Fibroblast of upper back skin (primary cell): ENCODE data around the gene MYADML2.
"Not testable (repeated sequence)": the region's sequence is repeated elsewhere in the genome, so short reads cannot be mapped to it uniquely, and the experiment has no call there.

ENCODE experiments used
- DNase-seq: peaks from one replicate; pipeline ENCODE4 v3.0.0-alpha.2; 2013

The MYADML2 gene

DNA sequence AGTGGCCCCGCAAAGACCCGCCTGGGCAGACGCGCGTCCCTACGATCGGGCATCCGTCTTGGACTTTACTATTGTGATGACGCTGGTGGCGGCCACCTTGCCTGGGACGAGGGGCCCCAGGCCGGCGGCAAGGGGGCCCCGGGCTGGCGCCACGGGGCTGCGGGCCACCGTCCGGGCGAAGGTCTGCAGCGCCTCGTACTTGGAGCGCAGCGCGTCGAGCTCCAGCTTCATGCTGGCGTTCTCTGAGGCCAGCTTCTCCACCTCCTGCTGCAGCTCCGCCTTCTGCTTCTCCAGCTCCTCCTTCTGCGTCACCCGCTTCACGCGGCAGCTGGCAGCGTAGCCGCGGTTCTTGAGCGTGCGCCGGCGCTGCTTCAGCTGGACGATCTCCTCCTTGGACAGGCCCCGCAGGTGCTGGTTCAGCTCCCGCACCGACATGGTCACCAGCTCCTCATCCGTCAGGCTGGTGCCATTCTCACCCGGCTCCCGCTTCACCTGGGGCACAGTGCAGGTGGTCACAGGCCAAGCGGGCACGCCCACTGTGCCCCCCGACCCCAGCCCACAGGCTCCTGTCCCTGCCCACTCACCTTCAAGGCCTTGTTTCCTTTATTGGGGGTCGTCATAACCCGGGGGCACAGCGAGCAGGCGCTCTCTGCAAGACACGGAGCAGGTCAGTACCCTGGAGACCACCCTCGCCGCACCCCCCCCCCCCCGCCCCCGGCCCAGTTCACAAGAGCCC, 24.3 kb downstream of the MYADML2 start:
- DNase-seq, result no peak

- DNase-seq, result no peak
Measured at GRCh38 chr17:81921996-81922565, 25.0 kb downstream of the MYADML2 start.

DNA sequence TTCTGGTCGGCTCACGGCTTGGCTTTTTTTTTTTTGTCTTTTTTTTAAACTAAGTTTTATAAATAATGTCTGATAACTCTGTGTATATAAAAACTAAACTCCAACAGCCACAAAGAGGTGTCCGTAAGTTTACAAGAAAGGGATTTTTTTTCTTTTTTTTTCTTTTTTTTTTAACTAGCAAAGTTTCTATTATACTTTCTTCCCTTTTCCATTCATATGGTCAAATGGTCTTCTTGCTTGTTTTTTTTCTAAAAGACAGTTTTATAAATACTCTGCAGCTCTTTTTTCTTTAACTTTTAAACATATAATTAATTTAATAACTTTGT, 25.5 kb downstream of the MYADML2 start:
- no peak for DNase-seq

GRCh38 chr17:81920612-81921536, 26.2 kb downstream of the MYADML2 start:
- no peak for DNase-seq

GRCh38 chr17:81918832-81919545, 28.0 kb downstream of the MYADML2 start:
- no peak for DNase-seq

DNA sequence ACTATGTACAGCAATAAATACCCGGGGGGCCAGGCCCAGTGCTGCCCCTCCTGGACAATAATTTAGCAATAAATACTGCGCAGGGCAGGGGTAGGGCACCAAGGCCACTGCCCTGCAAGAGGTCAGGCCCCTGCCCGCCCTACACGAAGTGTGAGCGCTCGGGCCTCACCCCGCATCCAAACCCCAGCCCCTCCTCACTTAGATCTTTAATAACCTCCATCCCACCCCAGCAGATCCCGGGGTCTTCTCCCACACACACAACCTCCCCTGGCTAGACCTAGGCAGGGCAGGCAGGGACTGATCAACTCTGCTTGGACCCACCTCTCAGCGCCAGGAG, 28.7 kb downstream of the MYADML2 start:
- DNase-seq, result not testable (repeated sequence)

GRCh38 chr17:81917565-81918332, 29.3 kb downstream of the MYADML2 start, which contains the start of gene SIRT7:
Gene SIRT7, minus strand, starts transcription at chr17:81918176. Its CDS starts 45 bp downstream, at chr17:81918131.
- DNase-seq, result peak; percentile 64

- DNase-seq, result no peak
Measured at GRCh38 chr17:81916234-81917001, 30.6 kb downstream of the MYADML2 start.

DNA sequence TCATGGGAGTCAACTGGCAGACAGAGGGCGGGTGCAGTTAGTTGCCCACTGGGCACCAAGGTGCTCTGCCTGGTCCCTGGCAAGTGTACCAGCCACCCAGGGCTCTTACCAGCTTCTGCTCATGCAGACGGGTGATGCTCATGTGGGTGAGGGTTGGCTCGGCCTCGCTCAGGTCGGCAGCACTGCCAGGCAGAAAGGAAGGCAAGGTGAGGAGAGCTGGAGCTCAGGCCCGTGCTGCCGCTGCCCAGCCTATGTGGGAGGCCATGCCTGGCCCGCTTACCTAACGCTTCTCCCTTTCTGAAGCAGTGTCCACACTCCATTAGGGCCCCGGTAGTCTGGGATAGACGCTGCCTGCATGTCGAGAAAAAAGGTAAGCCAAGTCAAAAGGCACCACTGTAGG, 31.7 kb downstream of the MYADML2 start:
- no peak for DNase-seq

DNA sequence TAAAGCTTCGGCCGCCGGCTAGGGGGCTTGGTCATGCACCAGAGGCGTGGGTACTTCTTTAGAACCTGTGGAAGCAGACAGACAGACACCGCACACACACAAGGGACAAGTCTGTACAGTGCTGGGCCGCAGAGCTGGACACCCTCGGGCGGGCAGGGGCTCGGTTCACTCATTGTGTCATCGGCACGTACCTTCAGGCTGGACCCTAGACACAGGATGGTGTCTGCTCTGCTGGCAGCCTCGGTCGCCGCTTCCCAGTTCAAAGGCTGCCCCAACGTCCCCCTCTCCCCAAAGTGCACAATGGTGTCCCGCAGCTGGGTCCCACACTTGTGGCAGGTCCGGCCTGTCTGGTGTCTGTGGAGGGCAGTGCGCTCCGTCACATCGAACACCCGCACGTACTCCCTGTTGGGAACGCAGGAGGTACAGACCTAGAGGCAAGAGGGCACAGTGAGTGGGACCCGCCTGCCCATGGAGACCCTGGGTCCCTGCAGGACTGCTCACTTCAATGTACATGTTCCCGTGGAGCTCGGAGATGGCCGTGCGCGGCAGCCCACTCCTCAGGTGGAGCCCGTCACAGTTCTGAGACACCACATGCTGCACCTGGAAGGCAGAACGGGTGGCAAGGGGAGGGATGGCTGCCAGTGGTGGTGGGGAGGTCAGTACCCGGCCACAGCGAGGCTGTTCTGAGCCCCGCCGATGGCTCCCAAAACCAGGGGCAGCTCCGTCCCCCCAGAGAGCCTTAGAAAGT, 32.8 kb downstream of the MYADML2 start:
- no peak for DNase-seq

- no peak for DNase-seq
Measured at GRCh38 chr17:81913394-81914102, 33.5 kb downstream of the MYADML2 start.

- no peak for DNase-seq
Measured at GRCh38 chr17:81912441-81913309, 34.4 kb downstream of the MYADML2 start.

DNA sequence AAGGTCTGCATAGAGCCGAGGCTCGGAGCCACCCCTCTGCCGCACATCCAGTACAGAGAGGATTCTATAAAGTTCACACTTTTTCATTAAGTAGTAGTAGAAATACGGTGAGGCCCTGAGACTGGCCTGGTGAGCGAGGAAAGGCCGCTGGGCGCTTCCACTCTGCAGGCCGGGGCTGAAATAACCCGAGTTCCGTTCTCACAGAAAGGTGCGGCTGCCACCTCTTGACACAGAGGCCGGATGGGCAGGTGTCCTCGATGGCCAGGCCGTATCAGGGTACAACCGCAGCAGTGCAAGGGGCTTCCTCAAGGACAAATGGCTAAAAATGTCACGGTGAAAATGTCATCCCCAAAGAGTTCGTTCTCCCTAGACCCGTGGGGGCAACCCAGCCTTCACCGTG, 35.1 kb downstream of the MYADML2 start:
- no peak for DNase-seq

DNA sequence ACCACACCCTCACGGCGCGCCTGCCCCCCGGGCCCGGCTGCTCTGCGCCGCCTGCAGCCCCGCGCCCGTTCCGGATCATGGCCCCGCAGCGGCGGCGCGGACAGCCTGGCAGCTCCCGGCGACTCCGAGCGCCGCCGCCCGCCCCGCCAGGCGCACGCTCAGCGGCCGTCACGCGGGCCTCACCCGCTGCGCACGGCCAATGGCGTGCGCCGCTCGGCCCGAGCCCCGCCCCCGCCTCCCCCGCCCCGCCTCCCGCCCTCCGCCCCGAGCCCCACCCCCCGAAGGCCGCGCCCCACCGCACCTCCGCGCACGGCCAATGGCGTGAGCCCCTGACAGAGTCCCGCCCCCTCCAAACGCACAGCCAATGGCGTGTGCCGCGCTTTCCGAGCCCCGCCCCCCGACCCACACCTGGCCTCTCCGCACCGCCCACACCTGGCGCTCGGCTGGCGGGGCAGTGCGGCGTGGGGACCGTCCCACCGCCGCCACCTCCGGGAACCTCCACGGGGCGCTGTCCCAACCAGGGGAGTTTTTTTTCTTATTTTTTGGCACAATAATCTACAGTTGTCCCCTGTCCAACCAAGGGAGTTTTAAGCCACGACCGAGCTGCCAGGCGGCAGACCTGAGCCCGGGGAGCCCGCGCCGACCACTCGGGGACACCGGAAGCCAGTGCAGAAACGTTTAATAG, 35.6 kb downstream of the MYADML2 start, which contains the start of gene PCYT2:
TSS of gene PCYT2 (minus strand) at position 123 of the 685 bp plus-strand sequence. CDS start at position 79, 44 bp downstream.
- DNase-seq, result peak; percentile 84

DNA sequence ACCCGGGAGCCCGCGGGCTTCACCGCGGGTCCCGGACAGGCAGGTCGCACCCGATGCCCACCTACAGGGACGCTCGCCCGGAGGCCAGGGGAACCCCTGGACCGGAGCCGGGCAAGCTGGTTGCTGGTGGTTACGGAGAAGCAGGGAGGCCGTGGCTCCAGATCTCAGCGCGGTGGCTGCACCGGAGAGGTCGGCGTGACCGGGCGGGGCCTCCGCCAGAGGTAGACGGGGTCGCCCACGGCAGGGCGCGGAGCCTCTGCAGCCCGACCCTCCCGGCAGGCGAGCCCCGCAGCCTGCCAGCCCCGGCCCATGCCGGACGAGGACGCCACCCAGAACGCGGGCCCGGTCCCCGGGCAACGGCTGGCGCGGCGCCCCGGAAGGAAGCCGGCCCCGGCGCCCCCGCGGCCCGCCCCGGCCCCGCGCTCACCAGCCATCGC, 36.2 kb downstream of the MYADML2 start:
- no peak for DNase-seq

- no peak for DNase-seq
Measured at GRCh38 chr17:81909966-81910839, 36.8 kb downstream of the MYADML2 start.

GRCh38 chr17:81909231-81909630, 37.8 kb downstream of the MYADML2 start:
- DNase-seq, result no peak
